ENCODE results near the gene ANKRD44. TPM values are rescaled to one million over a fixed set of nuclear protein-coding genes. Genes with fewer than 3 reads are reported as not detected.

The ANKRD44 gene
- total and polyA plus RNA-seq, 2 of the 8 experiments (the other 6 are each of a cell fraction or from before 2014, with no cell fraction given), result 1.2 to 1.3 TPM

DNA sequence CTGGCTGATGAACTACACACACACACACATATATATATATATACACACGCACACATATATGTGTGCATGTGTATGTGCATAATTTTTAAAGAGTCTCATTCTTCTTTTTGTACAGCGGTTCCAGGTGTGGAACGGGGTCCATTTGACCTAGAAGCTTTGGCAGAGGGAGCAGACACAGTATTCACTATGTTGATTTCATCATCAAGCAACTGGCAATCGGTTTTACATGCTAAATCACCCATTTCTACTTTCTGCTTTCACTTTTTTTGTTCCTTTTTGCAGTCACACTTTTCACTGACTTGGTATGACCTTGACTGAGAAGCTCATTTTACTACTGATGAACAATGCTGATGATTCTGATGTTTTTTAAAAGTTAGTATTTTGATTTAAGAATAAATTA, 321.1 kb downstream of the ANKRD44 start (continued):
- TF ChIP-seq, protein P1, sequence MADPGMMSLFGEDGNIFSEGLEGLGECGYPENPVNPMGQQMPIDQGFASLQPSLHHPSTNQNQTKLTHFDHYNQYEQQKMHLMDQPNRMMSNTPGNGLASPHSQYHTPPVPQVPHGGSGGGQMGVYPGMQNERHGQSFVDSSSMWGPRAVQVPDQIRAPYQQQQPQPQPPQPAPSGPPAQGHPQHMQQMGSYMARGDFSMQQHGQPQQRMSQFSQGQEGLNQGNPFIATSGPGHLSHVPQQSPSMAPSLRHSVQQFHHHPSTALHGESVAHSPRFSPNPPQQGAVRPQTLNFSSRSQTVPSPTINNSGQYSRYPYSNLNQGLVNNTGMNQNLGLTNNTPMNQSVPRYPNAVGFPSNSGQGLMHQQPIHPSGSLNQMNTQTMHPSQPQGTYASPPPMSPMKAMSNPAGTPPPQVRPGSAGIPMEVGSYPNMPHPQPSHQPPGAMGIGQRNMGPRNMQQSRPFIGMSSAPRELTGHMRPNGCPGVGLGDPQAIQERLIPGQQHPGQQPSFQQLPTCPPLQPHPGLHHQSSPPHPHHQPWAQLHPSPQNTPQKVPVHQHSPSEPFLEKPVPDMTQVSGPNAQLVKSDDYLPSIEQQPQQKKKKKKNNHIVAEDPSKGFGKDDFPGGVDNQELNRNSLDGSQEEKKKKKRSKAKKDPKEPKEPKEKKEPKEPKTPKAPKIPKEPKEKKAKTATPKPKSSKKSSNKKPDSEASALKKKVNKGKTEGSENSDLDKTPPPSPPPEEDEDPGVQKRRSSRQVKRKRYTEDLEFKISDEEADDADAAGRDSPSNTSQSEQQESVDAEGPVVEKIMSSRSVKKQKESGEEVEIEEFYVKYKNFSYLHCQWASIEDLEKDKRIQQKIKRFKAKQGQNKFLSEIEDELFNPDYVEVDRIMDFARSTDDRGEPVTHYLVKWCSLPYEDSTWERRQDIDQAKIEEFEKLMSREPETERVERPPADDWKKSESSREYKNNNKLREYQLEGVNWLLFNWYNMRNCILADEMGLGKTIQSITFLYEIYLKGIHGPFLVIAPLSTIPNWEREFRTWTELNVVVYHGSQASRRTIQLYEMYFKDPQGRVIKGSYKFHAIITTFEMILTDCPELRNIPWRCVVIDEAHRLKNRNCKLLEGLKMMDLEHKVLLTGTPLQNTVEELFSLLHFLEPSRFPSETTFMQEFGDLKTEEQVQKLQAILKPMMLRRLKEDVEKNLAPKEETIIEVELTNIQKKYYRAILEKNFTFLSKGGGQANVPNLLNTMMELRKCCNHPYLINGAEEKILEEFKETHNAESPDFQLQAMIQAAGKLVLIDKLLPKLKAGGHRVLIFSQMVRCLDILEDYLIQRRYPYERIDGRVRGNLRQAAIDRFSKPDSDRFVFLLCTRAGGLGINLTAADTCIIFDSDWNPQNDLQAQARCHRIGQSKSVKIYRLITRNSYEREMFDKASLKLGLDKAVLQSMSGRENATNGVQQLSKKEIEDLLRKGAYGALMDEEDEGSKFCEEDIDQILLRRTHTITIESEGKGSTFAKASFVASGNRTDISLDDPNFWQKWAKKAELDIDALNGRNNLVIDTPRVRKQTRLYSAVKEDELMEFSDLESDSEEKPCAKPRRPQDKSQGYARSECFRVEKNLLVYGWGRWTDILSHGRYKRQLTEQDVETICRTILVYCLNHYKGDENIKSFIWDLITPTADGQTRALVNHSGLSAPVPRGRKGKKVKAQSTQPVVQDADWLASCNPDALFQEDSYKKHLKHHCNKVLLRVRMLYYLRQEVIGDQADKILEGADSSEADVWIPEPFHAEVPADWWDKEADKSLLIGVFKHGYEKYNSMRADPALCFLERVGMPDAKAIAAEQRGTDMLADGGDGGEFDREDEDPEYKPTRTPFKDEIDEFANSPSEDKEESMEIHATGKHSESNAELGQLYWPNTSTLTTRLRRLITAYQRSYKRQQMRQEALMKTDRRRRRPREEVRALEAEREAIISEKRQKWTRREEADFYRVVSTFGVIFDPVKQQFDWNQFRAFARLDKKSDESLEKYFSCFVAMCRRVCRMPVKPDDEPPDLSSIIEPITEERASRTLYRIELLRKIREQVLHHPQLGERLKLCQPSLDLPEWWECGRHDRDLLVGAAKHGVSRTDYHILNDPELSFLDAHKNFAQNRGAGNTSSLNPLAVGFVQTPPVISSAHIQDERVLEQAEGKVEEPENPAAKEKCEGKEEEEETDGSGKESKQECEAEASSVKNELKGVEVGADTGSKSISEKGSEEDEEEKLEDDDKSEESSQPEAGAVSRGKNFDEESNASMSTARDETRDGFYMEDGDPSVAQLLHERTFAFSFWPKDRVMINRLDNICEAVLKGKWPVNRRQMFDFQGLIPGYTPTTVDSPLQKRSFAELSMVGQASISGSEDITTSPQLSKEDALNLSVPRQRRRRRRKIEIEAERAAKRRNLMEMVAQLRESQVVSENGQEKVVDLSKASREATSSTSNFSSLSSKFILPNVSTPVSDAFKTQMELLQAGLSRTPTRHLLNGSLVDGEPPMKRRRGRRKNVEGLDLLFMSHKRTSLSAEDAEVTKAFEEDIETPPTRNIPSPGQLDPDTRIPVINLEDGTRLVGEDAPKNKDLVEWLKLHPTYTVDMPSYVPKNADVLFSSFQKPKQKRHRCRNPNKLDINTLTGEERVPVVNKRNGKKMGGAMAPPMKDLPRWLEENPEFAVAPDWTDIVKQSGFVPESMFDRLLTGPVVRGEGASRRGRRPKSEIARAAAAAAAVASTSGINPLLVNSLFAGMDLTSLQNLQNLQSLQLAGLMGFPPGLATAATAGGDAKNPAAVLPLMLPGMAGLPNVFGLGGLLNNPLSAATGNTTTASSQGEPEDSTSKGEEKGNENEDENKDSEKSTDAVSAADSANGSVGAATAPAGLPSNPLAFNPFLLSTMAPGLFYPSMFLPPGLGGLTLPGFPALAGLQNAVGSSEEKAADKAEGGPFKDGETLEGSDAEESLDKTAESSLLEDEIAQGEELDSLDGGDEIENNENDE (IDR thresholded peaks at IDR 0.05; ENCODE audit: insufficient replicate concordance, low read length), result no peak

Measured in H1 (cell line).